EH (cell line): ENCODE measurements around the gene GAREM2.

Source experiments
- DNase-seq: peaks from one replicate; pipeline ENCODE4 v3.0.0-alpha.2; 2015; ENCODE audit warnings: low read depth

The GAREM2 gene

DNA sequence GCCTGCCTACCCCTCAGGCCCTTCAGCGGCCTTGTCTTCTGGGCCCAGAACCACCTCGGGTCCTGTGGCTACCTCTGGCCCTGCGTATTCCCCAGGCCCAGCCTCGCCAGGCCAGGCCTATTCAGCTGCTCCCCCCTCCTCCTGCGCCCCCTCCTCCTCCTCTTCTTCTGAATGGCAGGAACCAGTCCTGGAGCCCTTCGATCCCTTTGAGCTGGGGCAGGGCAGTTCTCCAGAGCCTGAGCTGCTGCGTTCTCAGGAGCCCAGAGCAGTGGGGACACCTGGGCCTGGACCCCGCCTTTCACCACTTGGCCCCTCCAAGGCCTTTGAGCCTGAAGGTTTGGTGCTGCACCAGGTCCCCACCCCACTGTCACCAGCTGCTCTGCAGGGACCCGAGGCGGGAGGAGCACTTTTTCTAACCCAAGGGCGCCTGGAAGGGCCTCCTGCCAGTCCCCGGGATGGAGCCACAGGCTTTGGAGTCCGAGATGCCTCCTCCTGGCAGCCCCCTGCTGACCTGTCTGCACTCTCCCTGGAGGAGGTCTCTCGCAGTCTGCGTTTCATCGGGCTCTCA lies 14.7 kb downstream of the GAREM2 start:
- DNase-seq = no peak

DNA sequence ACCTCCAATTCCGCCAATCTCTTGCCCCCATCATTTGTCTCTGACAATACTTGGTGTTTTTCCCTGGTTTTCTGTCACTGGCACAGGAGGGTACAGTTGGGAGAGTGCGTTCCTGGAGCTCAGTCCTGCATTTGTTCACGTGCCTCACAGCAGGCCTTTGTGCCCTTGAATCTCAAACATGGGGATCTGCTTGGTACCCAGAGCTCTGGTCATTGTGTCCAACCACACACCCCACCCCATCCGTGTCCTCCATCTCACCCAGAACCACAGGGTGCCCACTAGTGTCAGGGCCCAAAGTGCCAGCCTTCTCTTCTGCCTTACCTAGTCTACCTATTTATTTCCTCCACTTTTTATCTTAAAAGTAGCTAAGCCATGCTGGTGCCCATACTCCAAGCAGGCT lies 16.2 kb downstream of the GAREM2 start:
- DNase-seq = no peak

DNA sequence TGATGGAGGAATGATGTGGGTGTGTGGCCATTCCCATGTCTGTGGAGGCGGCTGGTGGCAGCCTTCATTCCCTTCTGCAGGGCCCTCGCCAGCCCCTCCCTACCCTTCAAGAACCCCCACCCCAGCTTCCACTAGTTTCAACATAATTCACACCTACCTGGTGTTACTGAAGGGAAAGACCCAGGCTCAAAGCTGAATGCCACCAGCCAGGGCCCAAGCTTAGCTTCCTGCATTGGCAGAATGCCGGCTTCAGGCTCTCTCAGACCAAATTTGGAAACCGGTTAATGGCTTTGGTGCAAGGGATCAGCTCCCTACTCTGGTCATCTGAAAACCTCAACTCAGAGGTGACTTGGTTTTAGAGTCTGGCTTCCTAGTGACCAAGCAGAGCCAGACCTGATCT lies 16.9 kb downstream of the GAREM2 start:
- DNase-seq = no peak

DNA sequence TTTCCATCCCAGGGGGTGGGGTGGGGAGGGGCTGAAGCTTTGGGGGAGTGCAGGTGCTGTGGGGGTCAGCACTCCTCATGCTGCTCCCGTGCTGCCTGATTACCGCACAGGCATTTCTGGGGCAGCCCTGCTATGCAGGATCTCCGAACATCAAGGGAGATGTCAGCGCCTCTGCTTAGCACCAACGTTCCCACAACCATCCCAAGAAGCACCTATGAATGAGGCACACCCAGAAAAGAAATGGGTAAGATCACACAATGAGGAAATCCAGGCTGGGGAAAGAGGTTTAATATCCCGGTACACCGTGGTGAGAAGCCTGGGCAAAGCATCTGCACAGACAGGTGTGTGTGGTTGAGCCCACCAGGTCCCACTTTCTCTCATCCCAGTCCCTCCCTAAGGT lies 17.5 kb downstream of the GAREM2 start:
- no peak for DNase-seq

DNA sequence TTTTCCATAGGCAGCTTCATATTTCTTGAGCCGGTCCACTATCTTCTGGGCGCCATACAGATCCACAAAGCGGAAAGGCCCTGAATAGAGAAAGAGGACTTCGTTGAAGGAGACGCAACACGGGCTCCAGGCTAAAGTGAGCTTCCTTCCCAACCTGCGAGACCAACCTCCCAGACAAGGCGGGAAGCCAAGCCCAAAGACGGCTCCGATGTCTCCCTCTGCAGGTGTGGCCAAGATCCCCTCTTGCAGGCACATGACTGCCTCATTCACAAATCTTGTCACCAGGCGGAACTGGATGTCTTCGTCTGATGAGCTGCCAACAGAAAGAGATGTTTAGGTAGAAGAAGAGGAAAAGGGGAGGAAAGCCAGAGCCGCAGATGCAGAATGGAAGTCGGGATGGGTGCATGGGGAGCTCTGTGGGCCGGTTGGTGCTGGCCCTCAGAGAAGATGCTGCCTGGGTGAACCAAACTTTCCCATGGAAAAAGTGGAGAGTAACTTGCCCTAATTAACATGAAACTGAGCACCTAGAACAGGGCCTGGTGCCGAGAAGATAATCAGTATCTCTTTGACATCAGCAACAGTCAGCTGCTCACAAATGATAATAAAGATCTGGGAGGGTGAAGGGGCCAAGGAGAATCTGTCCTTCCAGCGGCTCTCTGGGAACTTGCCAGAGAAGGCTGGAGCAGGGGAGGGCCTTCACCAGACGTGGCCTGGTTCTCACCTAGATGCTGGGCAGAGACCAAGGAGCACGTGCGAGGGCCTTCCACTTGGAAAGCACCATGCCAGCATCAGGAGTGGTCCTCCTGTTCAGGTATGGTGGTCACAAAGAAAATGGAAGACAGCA lies 18.6 kb downstream of the GAREM2 start:
- no peak for DNase-seq

DNA sequence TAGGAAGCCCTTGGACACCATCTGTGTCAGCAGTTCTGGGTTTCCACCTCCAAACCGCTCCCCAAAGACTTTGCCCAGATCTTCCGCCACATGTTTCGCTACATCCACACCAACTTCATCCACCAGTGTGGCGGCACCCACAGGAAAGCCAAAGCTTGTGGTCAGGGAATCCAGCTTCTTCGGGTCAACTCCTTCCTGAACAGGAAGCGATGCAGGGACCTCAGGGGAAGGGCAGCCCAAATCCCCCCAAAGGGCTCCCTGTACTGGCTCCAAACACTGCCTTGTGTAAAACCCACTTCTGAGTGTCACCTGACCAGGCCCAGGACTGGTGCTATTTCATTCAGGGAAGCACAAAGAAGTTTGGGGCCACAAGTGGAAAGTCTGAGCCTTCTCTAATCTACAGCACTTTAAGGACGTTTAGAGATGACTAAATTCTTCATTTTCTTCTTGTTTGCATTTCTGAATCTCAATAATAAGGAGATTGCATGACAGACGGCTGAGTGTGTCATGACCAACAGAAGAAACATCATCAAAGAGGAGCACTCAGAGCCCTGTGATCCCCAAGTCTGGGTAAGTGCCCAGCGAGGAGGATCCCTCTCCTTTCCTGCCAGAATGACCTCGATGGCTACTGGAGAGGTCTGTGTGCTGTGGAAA lies 20.8 kb downstream of the GAREM2 start:
- no peak for DNase-seq

DNA sequence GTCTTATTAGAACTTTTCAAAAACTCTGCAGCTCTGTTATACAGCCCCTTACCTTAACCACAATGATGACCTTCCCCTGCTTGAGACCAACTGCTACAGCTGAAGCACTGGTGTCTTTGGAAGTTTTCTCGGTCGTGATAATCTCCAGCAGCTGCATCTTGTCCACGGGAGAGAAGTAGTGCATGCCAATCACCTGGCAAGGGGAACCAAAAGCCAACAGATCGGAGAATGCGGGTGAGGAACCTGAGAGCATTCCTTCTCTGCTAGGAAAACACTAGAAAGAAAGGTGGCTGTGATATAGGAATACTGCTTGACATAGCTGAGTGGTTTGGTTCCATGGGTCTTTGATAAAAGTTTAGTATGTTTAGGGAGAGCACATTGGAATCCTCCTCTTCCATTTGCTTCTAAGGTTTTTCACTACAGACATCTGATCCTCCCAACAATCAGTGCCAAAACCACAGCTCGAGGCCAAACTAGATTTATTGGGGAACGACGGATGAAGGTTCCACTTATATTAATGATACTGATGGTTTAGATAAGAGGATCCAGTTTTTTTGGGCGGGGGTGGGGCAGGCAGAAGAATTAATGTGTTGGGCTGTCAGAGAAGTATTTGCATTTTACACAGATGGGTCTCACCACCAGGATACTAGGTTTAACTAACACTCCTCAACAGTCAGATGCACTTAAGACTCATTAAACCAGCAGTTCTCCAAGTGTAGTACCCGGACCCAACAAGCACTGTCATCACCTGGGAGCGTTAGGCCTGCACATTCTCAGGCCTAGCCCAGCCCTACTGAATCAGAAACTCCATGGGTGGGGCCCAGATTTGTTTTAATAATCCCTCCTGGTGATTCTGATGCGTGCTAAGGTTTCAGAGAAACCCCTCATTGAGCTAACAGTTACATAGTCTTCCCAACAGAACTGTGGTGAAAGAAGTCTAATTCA lies 22.4 kb downstream of the GAREM2 start:
- no peak for DNase-seq

DNA sequence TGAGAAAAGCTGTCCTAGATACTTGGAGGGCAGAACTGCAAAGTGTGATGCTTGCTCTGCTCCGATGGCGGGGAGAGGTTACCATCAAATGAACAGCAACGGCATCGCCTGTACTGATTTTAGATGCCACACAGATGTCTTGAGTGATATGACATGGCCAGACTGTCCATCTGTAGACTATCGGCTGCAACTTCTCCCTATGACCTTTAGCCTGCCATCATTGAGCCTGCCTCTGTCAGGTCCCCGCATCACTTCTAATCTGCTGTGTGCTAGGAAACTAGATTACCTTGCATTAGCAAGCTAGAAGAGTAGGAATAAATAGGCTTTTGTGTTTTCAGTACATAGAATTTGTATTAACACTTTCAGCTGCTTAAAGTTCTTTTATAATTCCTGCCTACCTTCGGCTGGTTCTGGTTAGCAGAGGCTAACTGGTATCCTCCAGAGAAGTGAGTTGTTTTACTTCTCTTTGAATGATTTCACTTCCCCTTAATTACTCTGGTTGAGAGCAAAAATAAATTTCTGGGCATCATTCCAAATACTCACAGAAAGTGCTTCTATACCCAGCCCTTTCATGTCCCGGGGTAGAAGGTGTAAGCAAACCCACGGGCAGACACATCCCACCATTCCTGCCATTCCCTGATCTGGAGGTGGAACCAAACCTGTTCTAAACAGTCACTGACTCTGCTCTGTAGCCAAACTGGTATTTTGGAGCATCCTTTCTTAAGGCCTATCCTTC lies 24.0 kb downstream of the GAREM2 start:
- no peak for DNase-seq

DNA sequence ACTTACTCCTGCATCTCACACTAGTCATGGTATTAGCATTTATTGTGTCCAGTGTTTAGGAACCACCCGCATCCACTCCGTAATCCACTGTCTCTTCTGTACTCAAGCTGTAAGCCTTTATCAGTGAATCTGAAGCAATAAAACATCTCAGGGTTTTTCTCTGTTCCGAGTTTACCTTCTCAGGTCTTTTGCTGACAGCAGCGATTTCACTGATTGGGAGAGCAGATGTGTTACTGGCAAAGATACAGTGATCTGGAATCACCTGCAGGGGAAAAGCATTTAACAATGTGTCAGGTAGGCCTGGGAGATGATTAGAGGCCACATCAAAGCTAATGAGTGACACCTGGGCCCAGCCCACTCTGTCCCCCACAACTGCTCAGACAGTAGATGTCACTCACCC lies 24.6 kb downstream of the GAREM2 start:
- no peak for DNase-seq

DNA sequence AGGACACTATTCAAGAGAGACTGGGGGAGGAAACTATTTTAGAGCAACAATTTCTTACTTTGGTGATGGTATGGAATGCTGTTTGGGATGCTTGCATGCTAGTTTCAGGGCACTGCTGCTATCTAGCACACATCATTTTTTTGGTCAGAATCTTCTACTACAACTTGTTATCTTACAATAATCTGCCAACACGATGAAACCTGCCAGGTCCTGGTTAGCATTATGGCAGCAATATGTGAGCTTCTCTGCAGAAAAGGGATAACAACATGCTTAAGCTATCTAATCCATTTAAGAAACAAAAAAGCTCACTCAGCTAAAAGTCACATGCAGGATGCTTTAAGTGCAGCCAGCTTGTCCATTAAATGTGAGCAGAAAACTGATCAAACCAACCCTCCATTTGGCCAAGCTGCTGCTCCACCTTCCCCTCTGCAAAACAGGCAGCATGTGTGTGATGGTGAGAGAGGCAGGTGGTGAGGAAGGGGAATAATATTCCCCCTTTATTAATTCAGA lies 30.1 kb downstream of the GAREM2 start:
- DNase-seq = no peak

DNA sequence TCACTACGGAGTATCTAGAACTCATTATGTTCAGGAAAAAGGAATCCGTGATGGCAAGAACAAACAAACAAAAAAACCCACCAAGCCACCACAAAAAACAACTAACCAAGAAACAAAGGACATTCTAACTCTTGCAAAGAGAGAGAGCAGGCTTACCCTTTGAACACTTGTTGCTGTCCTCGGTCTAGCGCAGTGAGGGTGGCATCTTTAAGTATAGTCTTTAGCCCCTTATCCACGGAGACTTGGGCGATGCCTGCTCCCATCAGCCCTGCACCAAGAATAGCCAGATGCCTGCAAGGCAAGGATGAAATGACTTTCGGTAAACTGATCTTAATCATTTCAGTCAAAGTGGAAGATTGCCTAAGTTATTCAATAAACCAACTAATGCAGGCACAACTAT lies 31.0 kb downstream of the GAREM2 start:
- no peak for DNase-seq

DNA sequence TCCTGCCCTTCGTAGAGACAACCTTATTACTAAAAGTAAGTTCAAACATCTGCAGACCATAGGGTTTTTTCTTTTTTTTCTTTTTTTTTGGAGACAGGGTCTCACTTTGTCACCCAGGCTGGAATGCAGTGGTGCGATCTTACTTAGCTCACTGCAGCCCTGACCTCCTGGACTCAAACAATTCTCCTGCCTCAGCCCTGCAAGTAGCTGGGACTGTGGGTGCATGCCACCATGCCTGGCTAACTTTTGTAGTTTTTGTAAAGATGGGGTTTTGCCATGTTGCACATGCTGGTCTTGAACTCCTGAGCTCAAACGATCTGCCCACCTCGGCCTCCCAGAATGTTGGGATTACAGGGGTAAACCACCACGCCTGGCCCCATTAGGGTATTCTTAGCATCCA lies 39.1 kb downstream of the GAREM2 start:
- no peak for DNase-seq

DNA sequence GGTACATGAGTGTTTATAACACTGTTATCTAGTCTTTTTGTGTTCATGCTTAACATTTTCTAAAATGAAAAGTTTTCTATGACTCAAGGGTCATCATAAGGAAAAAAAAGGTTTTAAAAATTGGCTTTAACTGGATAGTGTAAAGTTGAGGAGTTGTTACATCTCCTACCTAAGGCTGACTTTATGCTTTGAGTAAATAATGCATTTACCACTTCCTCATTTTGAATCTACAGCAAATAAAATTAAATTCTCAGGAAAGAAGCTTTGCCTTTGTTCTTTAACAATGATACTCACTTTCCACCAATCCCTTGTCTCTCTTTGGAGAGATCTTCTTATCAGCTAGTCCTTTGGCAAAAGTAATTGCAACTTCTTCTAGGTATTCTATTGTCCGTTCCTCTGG lies 41.9 kb downstream of the GAREM2 start:
- DNase-seq = no peak

DNA sequence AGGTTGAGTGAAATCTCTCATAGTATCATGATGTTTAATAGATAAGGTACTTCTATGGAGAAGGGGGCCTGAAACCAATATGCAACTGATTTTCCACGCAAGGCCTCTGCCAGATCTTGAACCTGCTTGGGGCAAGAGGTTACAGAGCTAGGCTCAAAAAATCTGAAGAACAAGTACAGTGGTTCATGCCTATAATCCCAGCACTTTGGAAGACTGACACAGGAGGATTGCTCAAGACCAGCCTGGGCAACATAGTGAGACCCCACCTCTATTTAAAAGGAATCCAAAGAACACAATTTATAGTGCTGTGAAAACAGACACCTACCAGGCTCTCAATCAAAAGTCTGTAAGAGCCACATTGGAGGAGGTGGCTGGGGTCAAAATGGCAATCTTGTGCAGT lies 42.9 kb downstream of the GAREM2 start:
- no peak for DNase-seq

DNA sequence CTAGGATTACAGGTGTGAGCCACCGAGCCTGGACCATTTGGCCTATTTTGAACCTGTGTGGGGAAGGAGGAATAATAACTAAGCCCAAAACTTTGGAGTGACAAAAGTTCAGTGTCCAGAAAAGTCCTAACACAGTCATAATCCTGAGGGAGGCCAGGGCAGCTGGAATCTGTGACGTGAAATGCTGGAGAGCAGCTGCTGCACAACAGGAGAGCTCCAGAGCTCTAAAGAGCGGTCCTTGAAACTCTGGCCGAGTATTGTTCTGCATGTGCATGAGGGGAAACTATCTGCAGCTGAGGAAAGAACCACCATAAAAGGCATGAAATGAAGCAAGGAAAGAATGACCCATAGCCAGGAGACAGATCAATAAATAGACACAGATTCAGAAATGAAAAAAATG lies 43.7 kb downstream of the GAREM2 start:
- DNase-seq = no peak

DNA sequence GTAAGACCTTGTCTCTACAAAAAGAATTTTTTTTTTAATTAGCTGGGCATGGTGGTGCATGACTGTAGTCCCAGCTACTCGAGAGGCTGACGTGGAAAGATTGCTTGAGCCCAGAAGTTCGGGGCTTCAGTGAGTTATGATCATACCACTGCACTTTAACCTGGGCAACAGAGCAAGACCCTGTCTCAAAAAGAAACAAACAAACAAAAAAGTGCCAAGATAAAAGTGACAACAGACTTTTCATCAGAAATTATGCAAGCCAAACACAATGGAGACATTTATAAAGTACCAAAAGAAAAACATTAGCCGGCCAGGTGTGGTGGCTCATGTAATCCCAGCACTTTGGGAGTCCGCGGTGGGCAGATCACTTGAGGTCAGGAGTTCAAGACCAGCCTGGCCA lies 44.8 kb downstream of the GAREM2 start:
- DNase-seq = no peak

DNA sequence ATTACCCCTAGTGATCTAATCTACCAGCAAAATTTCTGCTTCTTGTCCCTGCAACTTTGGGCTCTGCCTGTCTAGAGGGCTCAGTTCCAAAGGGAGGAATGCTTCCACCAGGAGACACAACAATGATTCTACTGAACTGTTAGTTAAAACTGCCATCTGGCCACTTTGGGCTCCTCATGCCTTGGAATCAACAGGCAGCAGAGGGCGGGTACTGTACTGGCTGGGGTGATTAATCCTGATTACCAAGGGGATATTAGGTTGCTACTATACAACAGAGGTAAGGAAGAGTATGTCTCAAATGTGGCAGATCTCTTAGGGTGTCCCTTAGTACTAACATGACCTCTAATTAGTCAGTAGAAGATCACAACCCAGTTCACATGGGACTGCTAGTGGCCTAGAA lies 50.1 kb downstream of the GAREM2 start:
- DNase-seq = no peak

DNA sequence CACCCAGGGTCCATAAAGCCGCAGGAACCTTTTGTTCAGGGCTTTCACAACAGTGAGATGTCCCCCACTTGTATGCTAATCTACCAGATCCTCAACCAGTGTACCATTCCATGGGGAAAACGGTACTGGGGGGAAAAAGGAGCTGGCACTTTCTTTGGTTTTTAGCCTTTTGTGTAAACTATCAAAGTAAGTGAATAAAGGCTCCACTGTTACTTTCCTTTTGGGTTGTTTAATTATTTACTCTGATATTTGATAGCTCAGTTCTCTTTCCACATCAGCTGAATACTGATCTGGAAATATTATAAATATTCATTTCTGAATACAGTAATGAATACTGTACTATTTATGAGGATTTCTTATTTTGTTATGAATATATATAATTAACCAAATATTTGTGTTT lies 51.2 kb downstream of the GAREM2 start:
- no peak for DNase-seq

DNA sequence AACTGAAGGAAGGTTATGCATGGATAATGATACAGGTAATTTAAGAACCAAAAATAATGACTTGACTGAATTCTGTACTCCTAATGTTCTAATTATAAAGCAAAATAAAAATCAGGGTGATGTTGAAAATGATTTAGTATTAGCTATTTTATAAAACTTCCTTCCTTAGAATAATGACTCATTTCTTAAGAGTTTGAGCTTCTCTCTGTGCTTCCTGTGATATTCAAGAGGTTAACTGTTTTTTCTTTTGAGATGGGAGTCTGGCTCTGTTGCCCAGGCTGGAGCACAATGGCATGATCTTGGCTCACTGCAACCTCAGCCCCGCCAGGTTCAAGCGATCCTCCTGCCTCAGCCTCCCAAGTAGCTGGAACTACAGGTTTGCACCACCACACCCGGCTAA lies 56.7 kb downstream of the GAREM2 start:
- no peak for DNase-seq

DNA sequence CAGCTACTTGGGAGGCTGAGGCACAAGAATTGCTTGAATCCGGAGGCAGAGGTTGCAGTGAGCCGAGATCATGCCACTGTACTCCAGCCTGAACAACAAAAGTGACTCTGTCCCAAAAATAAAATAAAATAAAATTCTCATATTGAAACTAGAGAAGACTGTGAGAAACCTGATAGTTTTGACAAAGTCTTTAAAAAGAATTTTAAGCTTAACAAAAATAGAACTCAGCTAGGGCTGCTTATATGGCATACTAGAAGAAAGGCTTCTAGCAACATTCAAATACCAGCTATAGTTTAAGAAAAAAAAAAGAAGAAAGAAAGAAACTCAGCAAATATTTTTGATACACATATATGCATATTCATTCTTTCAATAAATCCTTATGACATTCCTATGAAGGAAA lies 57.9 kb downstream of the GAREM2 start:
- no peak for DNase-seq

DNA sequence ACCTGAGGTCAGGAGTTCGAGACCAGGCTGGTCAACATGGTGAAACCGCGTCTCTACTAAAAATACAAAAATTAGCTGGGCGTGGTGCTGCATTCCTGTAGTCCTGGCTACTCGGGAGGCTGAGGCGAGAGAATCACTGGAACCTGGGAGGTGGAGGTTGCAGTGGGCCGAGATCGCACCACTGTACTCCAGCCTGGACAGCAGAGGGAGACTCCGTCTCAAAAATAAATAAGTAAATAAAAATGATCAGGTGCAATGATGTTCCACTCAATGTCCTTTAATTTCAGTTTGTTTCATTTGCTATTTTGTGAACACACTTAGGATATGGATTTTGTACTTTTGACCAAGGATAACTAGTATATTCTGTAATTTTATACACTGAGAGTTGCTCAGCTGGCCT lies 62.2 kb downstream of the GAREM2 start:
- peak; percentile 9 for DNase-seq

DNA sequence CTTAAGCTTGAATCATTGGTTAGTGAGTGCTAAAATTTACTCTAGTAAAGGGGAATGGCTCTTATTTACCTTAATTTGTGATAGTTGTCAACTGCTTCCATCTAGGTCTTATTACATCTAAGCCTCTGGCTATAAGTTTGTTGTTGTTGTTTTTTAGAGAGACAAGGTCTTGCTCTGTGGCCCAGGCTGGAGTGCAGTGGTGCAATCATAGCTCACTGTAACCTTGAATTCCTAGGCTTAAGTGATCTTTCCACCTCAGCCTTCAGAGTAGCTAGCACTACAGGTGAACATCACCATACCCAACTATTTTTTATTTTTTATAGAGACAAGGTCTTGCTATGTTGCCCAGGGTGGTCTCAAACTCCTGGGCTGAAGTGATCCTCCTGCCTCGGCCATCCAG lies 65.0 kb downstream of the GAREM2 start:
- DNase-seq = no peak
